ENCODE results near the gene ING5. TPM values are rescaled to one million over a fixed set of nuclear protein-coding genes. Genes with fewer than 3 reads are reported as not detected.

Gene ING5
- total RNA-seq, 2 experiments from 2014 or later = 41.0 to 43.8 TPM

DNA sequence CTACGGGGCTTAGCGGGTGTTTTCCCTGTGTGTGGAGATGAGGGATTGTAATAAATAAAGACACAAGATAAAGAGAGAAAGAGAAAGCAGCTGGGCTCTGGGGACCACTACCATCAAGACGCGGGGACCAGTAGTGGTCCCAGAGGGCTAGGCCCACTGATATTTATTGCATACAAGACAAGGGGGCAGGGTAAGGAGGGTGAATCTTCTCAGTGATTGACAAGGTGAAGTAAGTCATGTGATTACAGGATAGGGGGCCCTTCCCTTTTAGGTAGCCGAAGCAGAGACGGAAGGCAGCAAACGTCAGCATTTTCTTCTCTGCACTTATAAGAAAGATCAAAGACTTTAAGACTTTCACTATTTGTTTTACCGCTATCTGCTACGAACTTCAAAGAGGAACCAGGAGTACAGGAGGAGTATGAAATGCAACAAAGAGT is 70.2 kb downstream of the ING5 start:
- H3K4me3 Mint-ChIP-seq = no peak overlapping the region
- H3K36me3 Mint-ChIP-seq (ENCODE audit: low read depth) = no peaks in the 10 kb centered on the region
- no peaks in the 10 kb centered on the region for H3K9me3 Mint-ChIP-seq
- H3K27ac Mint-ChIP-seq = peak overlapping the region; percentile 47
- DNase-seq = peak; percentile 63
- intact Hi-C loops (cut with micrococcal nuclease) = no loop called here
- CTCF ChIA-PET = interaction anchor here (3.0 kb wide), 1 partner anchor 107 kb away, joined by 12 read pairs; no protein-coding TSS in a partner anchor
- H3K4me1 Mint-ChIP-seq (ENCODE audit: low read depth) = peaks cover 13% of the 10 kb centered on the region
- no peaks in the 10 kb centered on the region for H3K27me3 Mint-ChIP-seq (ENCODE audit: low read depth)

DNA sequence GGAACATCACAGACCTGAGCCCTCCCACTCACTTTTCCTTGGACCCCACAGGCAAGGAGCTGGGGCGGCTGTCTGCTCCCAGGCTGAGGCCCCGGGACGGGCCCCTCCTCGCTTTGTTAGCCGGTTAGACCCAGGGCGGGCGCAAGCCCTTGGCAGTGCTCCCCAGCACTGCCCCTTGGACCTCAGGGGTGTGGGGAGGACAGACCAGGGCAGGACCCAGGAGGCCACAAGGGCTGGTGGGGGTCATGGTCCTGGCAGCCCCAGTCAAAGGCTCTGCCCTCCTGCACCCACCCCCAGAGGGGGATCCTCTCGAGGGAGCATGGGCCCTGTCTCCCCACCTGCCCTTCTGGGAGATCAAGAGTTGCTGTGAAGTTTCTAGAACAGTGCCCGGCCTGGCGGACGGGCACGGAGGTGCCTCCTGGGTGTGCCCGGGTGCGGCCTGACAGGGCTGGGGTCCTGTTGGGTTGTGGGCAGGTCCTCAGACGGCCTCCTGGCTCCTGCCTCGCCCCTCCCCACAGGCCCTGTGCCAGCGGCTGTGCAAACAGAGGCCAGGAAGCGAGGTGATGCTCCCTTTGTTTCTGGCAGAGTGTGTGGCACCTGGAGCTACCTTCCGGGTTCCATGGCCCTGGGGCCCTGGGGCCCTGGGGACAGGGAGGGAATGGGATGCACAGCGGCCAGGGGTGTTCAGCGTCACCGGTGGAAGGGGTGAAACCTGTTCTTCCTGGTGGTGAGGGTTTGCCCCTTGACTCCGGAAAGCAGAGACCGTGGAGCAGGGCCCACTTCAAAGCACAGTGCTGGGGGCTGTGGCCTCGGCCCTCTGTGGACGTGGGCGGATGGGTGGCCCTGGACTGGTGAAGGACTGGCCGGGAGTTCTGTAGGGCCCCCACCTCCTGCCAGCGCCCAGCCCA is 71.9 kb downstream of the ING5 start:
- CTCF ChIA-PET = interaction anchor here (3.0 kb wide), 1 partner anchor 105 kb away, joined by 12 read pairs; no protein-coding TSS in a partner anchor
- H3K4me3 Mint-ChIP-seq = no peak overlapping the region

DNA sequence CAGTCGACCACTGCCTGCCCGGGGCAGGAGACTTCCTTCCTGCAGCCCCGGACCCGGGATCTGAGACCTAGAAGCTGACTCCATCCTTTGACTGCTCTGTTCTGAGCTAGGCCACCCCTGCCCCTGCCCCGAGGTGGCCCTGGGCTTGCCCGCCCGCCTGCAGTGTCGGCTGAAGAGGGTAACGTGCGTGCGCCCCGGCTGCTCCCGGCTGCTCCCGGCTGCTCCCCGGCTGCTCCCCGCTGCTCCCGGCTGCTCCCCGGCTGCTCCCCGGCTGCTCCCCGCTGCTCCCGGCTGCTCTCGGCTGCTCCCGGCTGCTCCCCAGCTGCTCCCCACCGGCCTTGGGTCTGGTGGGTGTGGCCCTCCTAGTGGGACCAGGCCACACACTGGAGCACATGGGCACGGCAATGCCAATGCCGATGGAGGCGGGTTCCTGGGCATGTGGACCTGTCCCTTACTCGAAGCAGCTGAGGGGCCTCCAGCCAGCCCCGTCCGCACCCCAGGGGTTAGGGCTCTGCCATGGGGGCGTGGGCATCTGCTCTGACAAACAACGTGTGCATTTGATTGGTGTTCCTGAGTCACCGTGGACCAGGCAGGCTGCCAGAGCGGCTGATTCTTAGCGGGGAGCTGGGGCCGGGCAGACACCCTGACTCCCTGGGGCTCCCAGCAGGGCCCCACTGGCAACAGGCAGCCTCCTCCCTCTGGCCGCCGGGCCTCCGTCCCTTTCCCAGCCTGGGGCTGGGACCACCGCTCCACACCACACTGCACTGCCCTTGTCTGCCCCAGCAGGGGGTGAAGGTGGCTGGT is 72.8 kb downstream of the ING5 start:
- intact Hi-C loops (cut with micrococcal nuclease) = no loop called here
- Mint-ChIP-seq H3K4me1 (ENCODE audit: low read depth) (peaks cover 13% of the 10 kb centered on the region), H3K9me3 (no peaks in the 10 kb centered on the region), H3K27ac (no peak overlapping the region), H3K27me3 (ENCODE audit: low read depth) (peaks cover 3% of the 10 kb centered on the region), H3K4me3 (no peak overlapping the region), H3K36me3 (ENCODE audit: low read depth) (no peaks in the 10 kb centered on the region)
- DNase-seq = no peak
- CTCF ChIA-PET = no interaction called here

More for the DNA sequence above, 71.9 kb downstream of the ING5 start:
- no peak for DNase-seq
- intact Hi-C loops (cut with micrococcal nuclease) = no loop called here
- Mint-ChIP-seq H3K36me3 (ENCODE audit: low read depth) (no peaks in the 10 kb centered on the region), H3K4me1 (ENCODE audit: low read depth) (peaks cover 13% of the 10 kb centered on the region), H3K27ac (no peak overlapping the region), H3K27me3 (ENCODE audit: low read depth) (peaks cover 3% of the 10 kb centered on the region), H3K9me3 (no peaks in the 10 kb centered on the region)

DNA sequence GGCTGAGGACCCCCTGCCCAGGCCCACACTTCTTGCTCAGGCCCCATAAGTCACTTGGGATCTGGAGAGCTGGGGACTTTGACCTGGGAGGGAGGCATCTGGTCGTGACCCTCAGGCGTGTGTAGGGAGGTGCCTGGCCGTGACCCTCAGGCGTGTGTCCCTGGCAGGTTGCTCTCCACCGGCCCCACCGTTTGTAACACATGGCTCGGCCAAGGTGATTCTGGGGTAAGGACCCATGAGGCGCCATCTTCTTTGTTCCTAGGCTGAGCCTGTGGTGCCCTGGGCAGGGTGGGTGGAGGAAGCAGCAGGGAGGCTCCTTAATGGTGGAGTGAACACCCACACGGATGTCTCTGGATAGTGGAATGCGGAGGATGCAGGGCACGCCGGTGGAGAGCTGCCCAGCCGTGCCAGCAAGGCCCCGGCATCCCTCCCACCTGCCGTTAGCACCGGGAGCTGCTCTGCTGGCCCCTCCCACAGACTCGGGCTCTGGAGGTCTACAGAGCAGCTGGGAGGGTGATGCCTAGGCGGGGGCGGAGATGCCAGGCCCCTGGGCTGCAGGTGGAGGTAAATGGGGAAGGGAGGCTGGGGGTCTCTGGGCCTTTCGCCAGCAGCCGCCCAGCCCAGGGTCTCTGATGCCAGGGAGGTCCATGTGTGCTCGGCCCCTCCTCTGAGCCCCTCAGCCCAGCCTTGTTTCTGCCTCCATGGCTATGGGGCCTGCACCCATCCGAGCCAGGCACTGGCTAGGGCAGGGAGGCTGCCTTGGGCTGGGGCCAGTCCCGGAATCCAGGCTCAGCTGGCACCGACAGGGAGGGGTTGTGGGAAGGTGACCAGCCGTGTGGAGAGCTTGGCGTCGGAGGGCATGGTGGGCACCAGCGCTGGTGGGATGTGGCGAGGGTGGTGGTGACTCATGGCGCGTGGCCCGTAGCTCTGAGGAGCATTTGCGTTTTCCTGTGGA is 73.7 kb downstream of the ING5 start:
- H3K36me3 Mint-ChIP-seq (ENCODE audit: low read depth) = no peaks in the 10 kb centered on the region
- no peak for DNase-seq

DNA sequence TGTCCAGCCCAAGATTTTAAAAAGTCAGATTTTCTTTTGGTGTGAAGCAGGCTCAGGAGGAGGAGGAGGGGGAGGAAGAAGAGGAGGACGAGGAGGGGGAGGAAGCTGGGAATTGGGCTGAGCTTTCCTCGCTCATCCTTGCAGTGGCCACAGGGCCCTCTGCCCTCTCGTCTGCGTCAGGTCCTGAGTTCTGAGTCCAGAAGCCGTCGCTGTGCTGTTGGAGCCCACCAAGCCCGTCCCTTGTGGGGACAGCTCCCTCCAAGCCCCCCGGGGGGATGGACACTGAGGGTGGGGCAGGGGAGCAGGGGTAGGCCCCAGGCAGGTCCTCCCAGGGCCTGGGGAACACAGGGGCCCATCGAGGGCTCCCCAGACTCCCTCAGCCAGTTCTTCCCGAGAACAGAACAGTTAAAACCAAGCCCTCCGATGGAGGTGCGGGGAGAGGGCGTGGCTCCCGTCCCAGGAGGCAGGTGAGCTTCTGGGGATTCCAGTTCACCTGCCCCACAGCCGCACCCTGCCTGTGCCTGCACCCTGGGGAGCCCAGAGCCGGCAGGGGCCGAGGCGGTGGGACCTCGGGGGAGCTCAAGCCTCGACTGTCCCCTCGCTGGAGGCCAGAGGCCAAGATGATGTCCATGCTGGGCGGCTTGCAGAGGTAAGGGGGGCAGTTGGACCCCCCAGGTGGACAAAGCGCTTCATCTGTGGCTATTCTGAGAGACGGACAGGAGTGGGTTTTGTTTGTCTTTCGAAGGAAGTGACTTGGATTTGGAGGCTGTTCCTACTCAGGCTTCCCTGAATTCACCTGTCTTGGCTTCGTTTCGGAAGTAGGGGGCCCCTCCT is 74.7 kb downstream of the ING5 start, which contains the start of gene GAL3ST2:
Gene GAL3ST2 (plus strand): TSS at position 487 of the 834 bp plus-strand sequence. CDS start 134 bp downstream, at position 621.
- no peak for DNase-seq
- H3K27me3 Mint-ChIP-seq (ENCODE audit: low read depth) = peaks cover 3% of the 10 kb centered on the region
- peaks cover 2% of the 10 kb centered on the region for H3K36me3 Mint-ChIP-seq (ENCODE audit: low read depth)
- intact Hi-C loops (cut with micrococcal nuclease) = no loop called here
- no peak within 1 kb of the TSS for H3K4me3 Mint-ChIP-seq
- H3K4me1 Mint-ChIP-seq (ENCODE audit: low read depth) = peaks cover 13% of the 10 kb centered on the region
- H3K27ac Mint-ChIP-seq = no peak within 1 kb of the TSS
- peaks cover 8% of the 10 kb centered on the region for H3K9me3 Mint-ChIP-seq
- CTCF ChIA-PET = no interaction called here

More for the DNA sequence above, 73.7 kb downstream of the ING5 start:
- CTCF ChIA-PET = no interaction called here
- H3K4me1 Mint-ChIP-seq (ENCODE audit: low read depth) = peaks cover 13% of the 10 kb centered on the region
- H3K9me3 Mint-ChIP-seq = peaks cover 2% of the 10 kb centered on the region
- H3K4me3 Mint-ChIP-seq = no peak overlapping the region
- peaks cover 3% of the 10 kb centered on the region for H3K27me3 Mint-ChIP-seq (ENCODE audit: low read depth)
- intact Hi-C loops (cut with micrococcal nuclease) = no loop called here
- H3K27ac Mint-ChIP-seq = no peak overlapping the region

DNA sequence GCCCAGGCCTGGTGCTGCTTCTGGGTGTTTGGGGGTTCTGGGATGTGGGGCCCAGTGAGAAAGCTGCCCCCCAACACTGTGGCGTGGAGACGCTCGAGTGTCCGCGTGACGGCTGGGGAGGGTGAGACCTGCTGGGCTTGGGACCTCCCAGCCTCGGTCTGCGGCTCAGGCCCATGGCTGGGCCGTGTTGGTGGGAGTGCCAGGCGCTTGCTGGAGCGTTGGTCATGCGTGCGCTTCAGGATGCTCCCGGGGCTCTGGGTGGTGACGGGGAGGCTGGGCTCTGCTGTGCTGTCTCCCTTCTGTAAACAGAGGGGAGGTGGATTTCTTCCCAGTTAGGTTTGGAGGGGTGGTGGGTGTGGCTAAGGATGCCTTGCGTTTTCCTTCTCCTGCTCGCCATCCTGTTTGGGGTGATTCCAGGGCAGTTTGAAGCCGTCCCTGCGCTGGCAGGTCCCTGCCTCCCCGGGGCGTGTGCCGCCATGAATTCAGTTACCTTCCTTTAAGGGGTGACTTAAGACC is 75.4 kb downstream of the ING5 start:
- Mint-ChIP-seq H3K27ac (no peak overlapping the region), H3K4me1 (ENCODE audit: low read depth) (peaks cover 8% of the 10 kb centered on the region), H3K9me3 (peaks cover 8% of the 10 kb centered on the region), H3K36me3 (ENCODE audit: low read depth) (peaks cover 2% of the 10 kb centered on the region), H3K27me3 (ENCODE audit: low read depth) (peaks cover 3% of the 10 kb centered on the region), H3K4me3 (no peak overlapping the region)
- intact Hi-C loops (cut with micrococcal nuclease) = no loop called here
- CTCF ChIA-PET = no interaction called here
- DNase-seq = no peak

DNA sequence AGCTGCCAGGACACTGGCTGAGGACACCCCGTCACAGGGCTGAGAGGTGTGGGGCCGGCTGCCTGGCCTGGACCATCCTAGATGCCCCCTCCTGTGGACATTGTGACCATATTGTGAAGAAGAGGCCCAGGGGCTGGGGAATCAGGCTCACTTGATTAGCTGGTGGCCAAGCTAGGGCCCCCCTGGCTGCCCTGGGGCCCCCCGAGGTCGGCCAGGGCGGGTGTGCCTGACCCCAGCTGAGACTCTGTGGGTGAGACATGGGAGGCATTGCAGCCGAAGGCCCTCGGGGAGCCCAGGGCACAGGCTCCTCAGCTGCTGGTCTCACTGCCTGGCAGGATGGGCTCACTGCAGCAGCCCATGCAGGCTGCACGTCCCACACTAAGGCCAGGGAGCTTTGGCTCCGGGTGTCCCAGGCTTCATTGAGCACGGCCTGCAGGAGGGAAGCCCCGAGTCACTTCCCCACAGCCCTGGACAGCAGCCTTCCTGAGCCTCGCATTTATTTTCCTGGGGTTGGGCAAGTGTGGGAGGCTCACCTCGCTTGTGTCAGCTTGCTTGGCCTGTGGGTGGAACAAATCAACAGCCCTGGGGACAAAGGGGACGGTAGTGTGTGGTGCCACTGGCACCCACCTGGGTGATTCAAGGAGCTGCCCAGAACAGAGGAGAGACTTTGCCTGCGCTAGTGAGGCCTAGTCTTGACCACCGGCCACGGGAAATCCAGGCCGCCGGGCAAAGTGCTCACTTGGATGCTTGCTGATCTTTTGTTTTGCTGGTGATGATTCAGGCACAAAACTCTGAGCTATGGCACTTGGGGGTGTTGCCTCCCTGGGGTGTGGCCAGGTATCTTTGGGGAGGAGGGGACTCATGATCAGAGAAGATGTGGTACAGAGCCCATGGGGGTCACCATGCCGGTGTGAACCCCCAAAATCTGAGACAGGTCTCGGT is 76.1 kb downstream of the ING5 start:
- H3K27ac Mint-ChIP-seq = no peak overlapping the region
- peaks cover 8% of the 10 kb centered on the region for H3K9me3 Mint-ChIP-seq
- DNase-seq = no peak
- peaks cover 2% of the 10 kb centered on the region for H3K36me3 Mint-ChIP-seq (ENCODE audit: low read depth)
- intact Hi-C loops (cut with micrococcal nuclease) = no loop called here
- H3K4me3 Mint-ChIP-seq = no peak overlapping the region
- CTCF ChIA-PET = interaction anchor here (1.1 kb wide), 1 partner anchor 101 kb away, joined by 3 read pairs; no protein-coding TSS in a partner anchor
- peaks cover 1% of the 10 kb centered on the region for H3K4me1 Mint-ChIP-seq (ENCODE audit: low read depth)
- H3K27me3 Mint-ChIP-seq (ENCODE audit: low read depth) = peaks cover 3% of the 10 kb centered on the region

Other genes with a start within 250 kb of the ING5 start
- 10 to 100 TPM; 81.2 to 88.4 TPM for gene STK25, start 193.5 kb upstream of the ING5 start, total RNA-seq
- not detected for gene BOK, start 143.3 kb upstream of the ING5 start, total RNA-seq
- 10 to 100 TPM; 36.4 to 38.8 TPM for gene THAP4, start 64.9 kb upstream of the ING5 start, total RNA-seq
- 10 to 100 TPM; 71.5 to 82.5 TPM for gene ATG4B, start 64.3 kb upstream of the ING5 start, total RNA-seq
- 10 to 100 TPM; 88.0 to 93.8 TPM for gene DTYMK, start 15.2 kb upstream of the ING5 start, total RNA-seq
- 10 to 100 TPM; 19.4 to 23.1 TPM for gene D2HGDH, start 32.6 kb downstream of the ING5 start, total RNA-seq
- gene GAL3ST2, start 74.8 kb downstream of the ING5 start, total RNA-seq = not detected
- not detected for gene NEU4, start 107.2 kb downstream of the ING5 start, total RNA-seq
- 1 to 10 TPM; 6.9 to 8.3 TPM for gene PDCD1, start 156.9 kb downstream of the ING5 start, total RNA-seq
- not detected for gene RTP5, start 167.7 kb downstream of the ING5 start, total RNA-seq

Data from activated naive CD4-positive, alpha-beta T cell treated with anti-CD3 and anti-CD28 coated beads for 36 hours (primary cell).